GM21786 (cell line): ENCODE measurements around the gene MIEF1.
A peak's percentile ranks its signal among the peaks of the same experiment; 100 is the strongest.

Experiments
- ATAC-seq: cut with Tn5 transposase; IDR thresholded peaks from one replicate; pipeline ENCODE4 v1.9.1; 2021; ENCODE audit not compliant: unreplicated experiment

Gene MIEF1

GRCh38 chr22:39528080-39528661 lies 26.1 kb downstream of the MIEF1 start:
- no peak for ATAC-seq

DNA sequence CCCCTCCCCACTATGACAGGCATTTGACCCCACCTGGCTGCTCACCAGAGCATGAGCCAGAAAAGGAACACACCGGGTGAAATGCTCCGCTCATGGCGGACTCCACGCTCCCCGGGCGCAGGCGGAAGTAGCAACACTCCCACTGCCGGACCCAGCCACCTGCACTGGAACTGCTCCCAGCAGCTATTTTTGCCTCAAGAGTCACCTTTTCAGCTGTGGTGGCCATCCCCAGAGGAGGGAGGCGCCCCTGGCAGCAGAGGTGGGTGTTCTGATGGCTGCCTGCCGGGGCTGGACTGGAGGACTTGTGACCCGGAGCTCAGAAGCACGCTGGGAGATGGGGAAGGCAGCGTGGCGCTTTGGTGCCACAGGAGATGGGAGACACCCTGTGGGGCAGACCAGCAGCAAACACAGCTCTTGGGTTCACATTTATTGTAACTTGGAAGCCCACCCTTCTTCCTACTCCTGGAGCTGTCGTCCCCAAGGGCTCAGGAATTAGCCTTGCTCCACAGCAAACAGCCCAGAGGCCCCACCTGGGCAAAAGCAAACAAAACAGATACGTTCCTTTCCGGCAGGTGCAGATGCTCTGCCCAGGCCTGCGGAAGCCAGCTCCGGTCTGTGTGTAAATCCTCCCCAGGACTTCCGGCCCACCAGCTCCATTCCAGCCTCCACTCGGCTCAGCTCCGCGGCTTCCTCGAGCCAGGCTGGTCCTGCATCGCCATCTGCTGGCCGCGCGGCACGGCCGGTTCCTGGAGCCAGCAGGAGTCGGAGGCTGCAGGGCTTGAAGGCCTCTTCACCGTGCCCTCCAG lies 26.8 kb downstream of the MIEF1 start:
- ATAC-seq = no peak

GRCh38 chr22:39529487-39529851 lies 27.4 kb downstream of the MIEF1 start:
- no peak for ATAC-seq

DNA sequence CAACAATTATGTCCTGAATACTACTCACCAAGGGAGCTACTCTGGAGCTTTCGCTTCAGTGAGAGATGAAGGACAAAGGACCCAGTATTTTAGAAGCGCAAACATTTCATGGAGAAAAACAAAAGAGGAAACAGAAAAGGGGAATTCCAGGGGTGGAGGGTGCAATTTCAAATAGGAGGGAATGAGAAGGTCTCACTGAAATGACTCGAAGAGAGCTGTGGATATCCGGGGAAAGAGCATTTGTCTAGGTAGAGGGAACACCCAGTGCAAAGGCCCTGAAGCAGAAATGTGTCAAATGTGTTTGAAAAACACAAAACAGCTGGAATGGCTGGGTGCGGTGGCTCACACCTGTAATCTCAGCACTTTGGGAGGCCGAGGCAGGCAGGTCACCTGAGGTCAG lies 28.0 kb downstream of the MIEF1 start:
- no peak for ATAC-seq

DNA sequence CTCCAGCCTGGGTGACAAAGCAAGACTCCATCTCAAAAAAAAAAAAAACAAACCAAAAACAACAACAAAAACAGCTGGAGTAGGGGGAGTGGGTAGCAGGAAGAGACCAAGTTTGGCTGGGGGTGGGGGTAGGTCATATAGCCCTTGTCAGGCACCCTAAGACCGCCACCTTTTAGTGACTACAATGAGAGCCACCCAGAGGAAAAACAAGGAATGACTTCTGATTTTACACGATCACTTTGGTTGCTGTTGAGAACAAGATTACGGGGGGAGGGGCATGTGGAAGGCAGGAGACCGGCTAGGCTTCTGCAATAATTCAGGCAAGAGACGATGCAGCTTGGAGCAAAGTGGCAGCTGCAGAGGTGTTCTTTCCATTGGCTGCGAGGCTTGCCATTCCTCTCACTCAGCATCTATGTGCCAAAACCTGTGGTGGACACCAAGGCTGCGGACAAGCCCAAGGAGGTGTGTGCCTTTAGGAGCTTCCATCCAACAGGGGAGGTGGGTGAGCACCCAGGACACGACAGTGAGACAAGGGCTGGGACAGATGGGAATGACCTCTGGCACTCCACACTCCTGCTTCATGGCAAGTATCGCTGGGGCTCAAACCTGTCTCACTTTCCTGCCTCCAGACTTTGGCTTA lies 28.7 kb downstream of the MIEF1 start:
- no peak for ATAC-seq

DNA sequence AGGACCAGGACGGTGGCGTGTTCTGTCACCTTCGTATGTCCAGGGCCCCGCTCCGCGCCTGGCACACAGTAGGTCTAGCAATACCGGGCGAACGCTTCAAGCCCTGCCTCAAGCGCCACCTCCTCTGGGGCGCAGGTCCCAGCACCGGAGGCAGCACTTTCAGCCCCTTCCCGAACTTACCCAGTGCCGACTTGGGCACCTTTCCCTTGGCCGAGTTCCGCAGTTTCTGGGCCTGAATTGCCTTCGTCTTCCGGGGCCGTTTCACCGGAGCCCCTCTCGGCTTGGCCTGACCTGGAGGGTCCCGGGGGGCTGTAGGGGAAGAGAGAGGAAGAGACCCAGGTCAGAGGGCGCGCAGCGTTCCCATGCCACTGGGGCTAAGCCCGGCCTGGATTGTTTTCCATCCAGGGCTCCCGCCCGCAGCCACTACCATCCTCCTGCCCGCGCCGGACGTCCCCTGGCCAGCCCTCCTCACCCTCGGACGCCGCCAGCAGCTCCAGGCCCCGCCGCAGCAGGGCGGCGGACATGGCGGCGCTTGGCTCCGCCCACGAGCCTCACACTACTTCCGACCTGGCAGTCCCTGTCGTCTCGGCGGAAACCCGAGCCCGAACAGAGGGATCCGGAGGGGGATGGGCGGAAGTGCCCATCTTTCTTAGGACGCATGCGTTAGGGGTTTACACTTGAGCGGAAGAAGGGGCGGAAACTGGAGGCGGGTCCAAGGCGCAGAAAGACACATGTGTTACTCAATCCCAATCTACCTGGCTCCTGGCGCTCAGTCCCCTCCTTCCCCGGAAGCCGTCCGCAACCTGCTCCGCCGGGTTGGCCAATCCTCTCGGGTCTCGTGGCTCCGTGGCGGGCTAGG lies 30.4 kb downstream of the MIEF1 start, which contains the start of gene RPS19BP1:
Gene RPS19BP1 (minus strand): TSS at position 534 of the 859 bp plus-strand sequence. CDS start 10 bp downstream, at position 524.
- peak; percentile 81 for ATAC-seq

GRCh38 chr22:39534092-39534506 lies 32.0 kb downstream of the MIEF1 start:
- no peak for ATAC-seq

DNA sequence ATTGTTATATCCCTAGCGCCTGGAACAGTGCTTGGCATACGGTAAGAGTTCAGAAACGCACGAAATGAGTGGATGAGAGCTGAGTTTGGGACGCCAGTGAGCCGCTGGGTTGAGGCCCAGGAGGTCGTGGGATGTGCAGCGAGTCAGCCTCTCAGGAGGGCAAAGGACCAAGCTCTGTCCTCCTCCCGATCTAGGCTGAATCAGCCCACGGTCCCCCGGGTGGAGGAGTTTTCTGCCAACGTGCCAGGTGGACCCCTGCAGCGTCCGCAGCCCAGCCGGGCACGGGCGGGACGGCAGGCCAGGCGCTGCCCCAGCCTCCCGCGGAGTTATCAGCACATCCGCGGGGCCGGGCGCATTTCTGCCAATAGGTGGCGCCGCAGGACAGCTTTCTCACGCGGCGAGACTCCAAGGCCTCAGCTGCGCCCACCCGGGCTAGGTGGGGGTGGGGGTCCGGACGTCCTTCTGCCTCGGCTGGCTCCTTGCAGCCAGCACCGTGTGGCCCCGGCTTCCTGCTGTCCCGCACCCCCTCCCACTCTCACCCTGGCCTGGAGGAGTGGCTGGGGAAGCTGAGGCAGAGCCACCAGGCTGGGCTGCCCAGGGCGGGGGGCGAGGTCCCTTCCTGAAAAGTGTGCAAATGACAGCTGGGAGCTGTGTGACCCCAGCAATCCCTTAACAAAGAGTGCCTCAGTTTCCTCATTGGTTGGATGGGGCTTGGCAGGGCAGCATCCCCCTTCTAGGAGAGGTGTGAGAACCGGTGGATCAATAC lies 32.7 kb downstream of the MIEF1 start:
- no peak for ATAC-seq

DNA sequence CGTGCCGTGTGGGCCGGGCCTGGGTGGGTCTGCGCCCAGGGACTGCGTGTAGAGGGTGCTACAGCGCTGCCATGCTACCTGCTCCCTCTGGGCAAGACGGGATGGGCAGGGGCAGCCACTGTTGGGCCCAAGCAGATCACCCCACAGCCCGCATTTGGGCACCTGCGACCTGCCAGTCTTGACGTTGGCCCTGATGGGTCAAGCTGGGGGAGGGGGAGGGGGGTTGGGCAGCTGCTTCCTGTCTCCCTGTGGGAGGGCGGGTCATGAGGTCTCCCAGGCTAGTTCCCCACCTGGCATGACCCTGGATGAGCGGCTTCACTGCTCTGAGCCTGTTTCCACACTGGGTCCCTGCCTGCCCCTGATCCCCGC lies 33.3 kb downstream of the MIEF1 start:
- no peak for ATAC-seq

DNA sequence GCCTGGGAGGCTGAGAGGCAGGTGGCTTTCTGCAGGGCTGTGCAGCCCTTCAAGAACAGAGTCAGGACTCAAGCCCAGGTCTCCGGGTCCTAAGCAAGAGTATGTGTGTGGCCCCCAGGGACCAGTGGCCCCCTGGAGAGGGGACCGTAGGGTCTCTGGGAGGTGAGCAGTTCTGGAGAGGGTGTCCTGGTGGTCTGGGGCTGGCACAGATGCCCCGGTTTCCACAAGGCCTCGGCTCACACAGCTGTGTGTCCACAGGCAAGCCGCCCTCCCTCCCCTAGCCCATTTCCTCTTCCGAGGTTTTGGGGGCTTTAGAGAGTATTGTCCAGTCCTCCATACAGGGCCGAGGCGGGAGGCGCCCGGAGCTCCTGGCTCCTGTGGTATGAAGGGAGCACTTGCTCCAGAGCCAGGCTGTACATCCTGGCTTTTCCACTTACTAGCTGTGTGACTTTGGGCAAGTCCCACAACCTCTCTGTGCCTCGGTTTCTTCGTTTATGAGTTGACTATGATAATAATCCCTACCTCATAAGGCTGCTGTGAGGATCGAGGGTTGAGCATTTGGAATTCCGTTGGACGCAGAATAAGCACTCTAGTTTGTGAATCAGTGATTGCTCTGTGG lies 33.9 kb downstream of the MIEF1 start:
- no peak for ATAC-seq

GRCh38 chr22:39536711-39537110 lies 34.6 kb downstream of the MIEF1 start:
- no peak for ATAC-seq

DNA sequence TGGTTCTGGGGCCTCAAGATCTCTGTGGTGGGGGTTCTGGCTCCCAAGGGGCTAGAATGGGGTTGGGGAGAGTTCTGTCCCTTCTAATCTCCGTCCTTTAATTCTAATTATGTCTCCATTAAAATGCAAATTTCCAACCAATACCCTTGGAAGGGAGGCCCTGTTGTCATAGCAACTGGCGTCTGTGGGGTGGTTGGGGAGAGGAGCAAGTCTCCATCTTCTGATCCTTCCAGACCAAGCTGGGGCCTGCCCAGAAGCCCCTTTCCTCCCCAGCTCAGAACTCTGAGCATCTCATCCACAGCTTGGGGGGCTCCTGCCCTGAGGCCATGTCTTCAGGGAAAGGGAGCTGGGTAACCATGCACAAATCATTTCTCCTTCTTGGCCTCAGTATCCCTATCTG lies 35.9 kb downstream of the MIEF1 start:
- ATAC-seq = no peak

DNA sequence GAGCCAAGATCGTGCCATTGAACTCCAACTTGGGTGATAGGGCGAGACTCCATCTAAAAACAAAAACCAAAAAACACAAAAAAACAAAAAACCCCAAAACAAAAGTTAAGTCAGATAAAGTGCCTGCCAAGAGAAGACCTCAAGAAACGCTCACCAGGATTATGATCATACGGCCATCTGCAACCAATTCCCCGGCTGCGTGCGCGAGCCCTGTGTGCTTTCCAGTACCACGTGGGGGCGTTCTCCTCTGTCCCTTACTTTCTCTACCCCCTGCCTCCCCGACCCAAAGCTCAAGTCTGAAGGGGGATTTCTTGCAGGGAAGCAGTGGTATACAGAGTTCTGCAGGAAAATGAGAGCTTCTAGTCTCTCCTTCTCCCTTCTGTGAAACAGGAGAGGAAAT lies 41.0 kb downstream of the MIEF1 start:
- ATAC-seq = no peak

GRCh38 chr22:39545386-39546365 lies 43.6 kb downstream of the MIEF1 start:
- no peak for ATAC-seq

- no peak for ATAC-seq
Observed at GRCh38 chr22:39546889-39547586, 44.9 kb downstream of the MIEF1 start.

- ATAC-seq = no peak
Observed at GRCh38 chr22:39547587-39547947, 45.5 kb downstream of the MIEF1 start.

- no peak for ATAC-seq
Observed at GRCh38 chr22:39553429-39553828, 51.3 kb downstream of the MIEF1 start.

DNA sequence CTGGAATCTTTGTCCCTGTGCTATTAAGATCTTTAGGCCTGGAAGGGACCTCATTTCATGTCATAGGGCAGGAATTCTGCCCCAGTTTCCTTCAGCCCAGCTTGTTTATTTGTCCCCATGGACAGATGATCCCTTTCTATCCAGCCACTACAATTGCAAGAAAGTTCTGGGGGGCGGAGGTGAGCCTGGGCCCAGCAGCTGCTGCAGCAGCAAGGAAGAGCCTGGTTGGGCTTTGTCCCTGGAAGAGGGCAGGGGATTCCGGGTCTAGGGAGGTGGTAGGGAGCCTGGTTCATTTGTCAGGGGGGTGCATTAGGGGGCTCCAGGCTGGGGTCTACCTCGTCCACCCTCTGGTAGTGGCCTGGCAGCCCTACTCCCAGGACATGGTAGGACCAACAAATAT lies 52.1 kb downstream of the MIEF1 start:
- no peak for ATAC-seq
